OCI-LY3 (cell line): ENCODE results near the gene ZFP57.

Experiments used
- EZH2phosphoT487 ChIP-seq: fragments of 200-600 bp; shearing (Covaris generic); IDR thresholded peaks from 2 replicates; pipeline ENCODE4 v1.6.1; 2018; ENCODE audit warnings: antibody characterized with exemption, mixed run types, low read depth
- TF ChIP-seq, protein P1 (sequence below): fragments of 200-600, 300-600 bp; sonication (generic); IDR thresholded peaks from 2 replicates; pipeline ENCODE4 v1.5.1; 2014; ENCODE audit warnings: antibody characterized with exemption, low read length, low read depth

DNA sequence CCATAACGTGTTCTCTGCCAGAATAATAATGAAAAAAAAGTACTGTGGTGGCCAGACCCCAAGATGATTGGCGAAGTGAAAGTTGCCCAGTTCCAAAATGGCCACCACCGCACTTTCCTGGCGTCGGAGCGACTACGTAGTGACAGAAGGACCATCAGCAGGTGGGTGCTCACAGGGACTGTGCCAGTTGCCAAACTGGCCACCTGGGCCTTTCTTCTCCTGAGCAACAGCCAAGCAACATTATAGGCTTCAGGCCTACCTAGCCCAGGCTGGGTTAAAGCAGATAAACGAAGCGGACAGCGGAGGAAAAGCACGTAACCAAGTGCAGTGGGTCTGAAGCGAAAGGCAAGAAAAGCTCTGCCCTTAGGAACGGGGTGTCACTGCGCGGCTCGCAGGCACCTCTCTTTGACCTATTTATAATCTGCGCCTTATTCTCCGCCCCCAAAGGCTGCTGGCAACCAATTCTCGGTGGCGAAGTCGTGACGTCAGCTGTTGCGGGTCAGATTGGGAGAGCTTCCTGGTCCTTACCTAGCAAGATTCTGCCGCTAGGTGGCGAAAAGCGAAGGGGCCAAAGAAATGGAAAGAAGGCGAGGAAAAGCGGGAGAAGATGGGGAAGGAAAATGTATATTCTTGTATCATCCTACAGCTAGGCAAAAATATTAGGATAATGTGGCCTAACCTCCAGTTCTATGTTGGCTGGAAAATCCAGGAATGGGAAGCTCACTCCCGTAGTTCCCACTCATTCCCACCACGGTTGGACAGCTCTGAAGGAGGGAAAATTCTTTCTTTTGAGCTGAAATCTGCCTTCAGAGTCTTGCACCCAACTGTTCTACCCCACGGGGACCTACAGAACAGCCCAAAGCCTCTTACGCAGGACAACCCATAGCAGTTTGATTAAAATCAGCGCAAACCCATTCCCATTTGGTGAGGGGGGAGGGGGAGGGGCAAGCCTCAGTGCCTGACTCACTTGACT is 31.0 kb downstream of the ZFP57 start:
- TF ChIP-seq, protein P1, sequence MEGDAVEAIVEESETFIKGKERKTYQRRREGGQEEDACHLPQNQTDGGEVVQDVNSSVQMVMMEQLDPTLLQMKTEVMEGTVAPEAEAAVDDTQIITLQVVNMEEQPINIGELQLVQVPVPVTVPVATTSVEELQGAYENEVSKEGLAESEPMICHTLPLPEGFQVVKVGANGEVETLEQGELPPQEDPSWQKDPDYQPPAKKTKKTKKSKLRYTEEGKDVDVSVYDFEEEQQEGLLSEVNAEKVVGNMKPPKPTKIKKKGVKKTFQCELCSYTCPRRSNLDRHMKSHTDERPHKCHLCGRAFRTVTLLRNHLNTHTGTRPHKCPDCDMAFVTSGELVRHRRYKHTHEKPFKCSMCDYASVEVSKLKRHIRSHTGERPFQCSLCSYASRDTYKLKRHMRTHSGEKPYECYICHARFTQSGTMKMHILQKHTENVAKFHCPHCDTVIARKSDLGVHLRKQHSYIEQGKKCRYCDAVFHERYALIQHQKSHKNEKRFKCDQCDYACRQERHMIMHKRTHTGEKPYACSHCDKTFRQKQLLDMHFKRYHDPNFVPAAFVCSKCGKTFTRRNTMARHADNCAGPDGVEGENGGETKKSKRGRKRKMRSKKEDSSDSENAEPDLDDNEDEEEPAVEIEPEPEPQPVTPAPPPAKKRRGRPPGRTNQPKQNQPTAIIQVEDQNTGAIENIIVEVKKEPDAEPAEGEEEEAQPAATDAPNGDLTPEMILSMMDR = peak; percentile 71
- TF ChIP-seq EZH2phosphoT487 = no peak
